GM19452 (cell line): ENCODE measurements around the gene MINDY4.
A peak's percentile ranks its signal among the peaks of the same experiment; 100 is the strongest.

Experiments used
- ATAC-seq: cut with Tn5 transposase; IDR thresholded peaks from one replicate; pipeline ENCODE4 v1.9.1; 2021; ENCODE audit not compliant: unreplicated experiment

Gene MINDY4

GRCh38 chr7:30926313-30926712, 155.1 kb downstream of the MINDY4 start:
- no peak for ATAC-seq

DNA sequence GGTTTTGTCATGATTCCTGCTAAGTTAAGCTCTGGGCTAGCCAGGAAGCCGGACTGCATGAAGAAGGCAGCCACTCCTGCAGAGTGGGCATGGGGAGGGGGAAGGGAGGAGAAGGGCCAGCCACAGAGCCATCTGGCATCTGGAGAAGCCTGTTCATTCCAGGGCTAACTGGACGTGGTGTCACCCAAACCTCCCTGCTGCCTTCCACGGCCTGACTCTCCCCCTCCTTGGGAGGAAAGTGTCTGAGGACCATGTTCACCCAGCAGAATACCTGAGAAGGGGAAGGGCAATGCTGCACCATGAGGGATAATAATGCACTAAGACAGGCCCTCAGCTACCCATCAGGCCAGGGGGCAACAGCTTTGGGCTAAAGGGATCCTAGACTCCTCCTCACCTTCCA, 155.8 kb downstream of the MINDY4 start:
- ATAC-seq: no peak

DNA sequence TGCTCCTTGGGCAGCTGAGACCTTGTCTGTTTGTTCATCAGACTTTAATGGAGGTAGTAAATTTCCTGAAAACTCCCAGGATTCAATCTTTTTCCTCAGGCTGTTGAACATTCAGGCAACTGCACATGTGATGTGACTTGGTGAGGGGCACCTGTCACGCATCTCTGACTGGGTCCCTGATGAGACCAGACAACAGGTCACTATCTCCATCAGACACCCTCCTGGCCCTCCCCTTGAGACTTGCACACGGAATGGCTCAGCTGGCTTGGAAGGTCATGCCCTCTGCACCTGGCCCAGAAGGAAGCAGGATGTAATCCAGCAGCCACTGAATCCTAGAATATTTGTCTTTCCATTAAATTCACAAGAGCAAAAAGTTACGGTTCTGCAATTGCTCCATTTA, 156.3 kb downstream of the MINDY4 start:
- no peak for ATAC-seq

GRCh38 chr7:30928254-30928872, 157.1 kb downstream of the MINDY4 start:
- ATAC-seq: no peak

GRCh38 chr7:30929686-30930085, 158.5 kb downstream of the MINDY4 start:
- ATAC-seq: no peak

- ATAC-seq: no peak
Observed at GRCh38 chr7:30930621-30931020, 159.4 kb downstream of the MINDY4 start.

DNA sequence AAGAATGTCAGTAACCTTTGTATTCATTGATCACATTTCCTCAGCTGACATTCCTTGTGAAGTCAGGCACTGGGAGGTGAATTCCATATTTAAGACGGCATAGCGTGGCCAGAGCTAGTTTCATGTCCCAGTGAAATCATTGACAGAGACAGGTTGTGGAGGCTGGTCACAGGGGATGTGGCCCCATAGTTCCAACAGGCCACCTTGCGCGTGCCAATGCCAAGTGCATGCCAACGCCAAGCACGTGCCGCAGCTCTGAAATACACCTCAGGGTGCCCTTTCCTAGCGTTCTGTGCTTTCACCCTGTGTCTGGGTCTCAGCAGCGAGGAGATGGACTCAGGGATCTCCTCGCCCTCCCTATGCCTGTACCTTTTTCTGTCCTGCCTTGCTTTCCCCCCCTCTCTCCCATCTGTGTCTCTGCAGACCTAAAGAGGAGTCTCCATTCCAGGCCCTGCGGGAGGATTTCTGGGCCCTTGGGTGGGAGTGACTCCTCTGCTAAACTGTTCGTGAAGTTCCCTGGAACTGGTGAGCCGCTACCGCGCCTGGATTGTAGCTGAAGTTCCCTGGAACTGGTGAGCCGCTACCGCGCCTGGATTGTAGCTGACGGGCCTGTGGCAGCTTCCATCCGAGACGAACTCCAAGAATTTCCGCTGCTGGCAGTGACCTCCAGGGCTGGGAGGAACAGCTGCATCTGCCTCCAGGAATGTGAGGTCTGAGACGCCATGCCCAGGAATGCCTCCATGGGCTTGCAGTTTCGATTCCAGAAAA, 160.1 kb downstream of the MINDY4 start:
- no peak for ATAC-seq

DNA sequence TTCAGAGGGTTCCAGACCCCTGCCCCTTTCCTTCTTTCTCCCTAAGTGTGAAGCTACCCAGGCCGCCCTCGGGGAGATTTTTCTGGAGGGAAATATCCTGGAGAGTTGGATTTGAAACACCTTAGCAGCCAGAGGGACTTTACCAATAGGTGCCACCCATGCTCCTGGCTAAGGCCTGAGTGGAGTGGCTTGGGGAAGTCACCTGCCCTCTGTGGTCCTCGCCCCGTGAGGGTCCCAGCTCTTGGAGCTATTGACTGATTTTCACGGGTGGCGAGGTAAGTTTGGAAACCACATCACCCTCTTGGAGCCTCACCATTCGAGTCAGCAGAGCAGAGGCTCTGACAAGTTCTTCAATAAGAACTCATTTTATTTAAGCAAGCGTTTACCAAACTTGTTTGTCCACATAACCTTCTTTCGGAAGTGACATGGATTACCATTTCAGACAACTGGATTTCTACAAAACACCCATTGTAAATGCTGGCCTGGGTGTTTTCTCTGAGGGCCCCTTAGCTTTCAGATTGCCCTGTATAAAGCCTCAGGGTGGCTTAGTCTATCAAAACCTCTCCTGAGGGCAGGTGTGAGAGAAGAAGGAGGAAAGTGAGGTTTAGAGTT, 160.8 kb downstream of the MINDY4 start:
- ATAC-seq: no peak

- ATAC-seq: no peak
Observed at GRCh38 chr7:30932562-30932961, 161.3 kb downstream of the MINDY4 start.

GRCh38 chr7:30933124-30933974, 162.1 kb downstream of the MINDY4 start:
- no peak for ATAC-seq

- ATAC-seq: no peak
Observed at GRCh38 chr7:30934225-30934624, 163.0 kb downstream of the MINDY4 start.

DNA sequence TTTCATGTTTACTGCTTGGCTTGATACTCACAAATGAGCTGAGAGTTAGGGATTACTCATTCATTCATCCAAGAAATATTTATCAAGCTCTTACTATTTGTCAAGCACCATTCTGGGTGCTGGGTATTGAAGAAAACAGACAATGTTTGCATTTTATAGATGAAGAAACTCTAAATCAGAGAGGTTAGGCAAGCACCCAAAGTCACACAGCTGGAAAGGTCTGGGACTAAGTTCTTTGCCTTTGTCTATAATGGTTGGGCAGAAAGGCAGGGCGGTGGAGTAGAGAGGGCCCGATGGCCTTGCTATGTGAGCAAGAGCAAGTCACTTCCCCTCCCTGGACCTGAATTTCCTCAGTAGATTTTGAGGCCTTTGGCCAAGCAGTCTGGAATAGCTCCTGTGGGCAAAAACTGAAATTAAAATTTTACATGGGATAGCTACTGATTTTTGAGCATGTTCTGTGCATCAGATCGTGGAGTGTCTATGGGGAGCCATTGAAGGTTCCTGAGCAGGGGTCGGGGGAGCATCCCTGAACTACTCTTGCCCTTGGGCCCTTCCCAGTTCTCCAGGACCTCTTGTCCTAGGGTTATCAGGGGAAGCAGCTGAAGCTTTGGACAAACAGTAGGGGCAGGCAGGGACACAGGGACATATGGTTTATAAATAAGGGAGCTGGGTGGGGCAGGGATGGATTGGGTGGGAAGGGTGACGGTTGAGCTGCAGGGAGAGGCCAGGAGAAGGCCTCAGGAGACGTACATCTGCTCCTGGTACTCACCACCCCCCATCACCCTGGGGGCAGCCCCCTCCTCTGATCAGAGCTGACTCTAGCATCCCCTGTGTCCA, 163.7 kb downstream of the MINDY4 start:
- ATAC-seq: no peak

GRCh38 chr7:30935569-30935877, 164.3 kb downstream of the MINDY4 start:
- no peak for ATAC-seq

GRCh38 chr7:30936650-30937245, 165.5 kb downstream of the MINDY4 start:
- ATAC-seq: no peak

GRCh38 chr7:30937416-30937815, 166.2 kb downstream of the MINDY4 start:
- ATAC-seq: no peak

DNA sequence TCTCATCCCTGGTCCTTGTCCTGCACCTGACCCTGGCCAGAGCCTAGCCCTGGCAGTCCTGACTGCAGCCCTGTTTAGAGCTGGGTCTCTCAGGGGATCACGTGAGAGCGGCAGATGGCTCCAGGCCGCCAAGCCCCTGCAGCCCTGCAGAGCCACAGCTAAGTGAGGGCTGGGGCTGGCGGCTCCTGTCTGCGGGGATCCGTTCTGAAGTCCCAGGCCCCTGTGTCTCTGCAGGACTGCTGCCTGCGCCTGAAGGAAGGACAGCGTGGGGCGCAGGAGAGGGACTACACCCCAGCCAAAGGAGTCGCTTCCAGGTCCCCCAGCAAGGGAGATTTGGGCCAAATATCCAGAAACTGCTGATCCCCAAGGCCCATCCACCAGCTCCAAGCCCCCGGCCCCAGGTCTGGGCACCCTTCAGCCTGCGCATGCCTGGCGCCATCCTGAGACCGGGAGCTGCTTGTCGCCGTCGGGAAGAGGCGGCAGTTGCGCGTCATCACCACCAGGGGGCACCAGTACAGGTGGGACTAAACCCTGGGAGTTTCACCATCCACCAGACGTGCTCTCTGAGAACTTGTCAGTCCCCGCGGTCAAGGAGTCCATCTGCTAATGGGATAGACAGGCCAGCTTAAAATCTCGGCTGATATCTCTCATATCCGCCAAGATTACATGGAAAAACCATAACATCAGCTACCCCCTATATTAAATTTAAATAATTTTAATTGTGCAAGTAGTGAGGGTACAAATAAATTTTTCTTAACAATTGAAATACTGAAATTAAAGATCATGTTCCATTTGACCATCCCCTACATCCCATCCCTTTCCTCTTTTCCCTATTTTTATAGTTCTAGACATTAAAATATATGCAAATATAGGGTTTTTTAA, 167.5 kb downstream of the MINDY4 start:
- ATAC-seq: peak; percentile 74

DNA sequence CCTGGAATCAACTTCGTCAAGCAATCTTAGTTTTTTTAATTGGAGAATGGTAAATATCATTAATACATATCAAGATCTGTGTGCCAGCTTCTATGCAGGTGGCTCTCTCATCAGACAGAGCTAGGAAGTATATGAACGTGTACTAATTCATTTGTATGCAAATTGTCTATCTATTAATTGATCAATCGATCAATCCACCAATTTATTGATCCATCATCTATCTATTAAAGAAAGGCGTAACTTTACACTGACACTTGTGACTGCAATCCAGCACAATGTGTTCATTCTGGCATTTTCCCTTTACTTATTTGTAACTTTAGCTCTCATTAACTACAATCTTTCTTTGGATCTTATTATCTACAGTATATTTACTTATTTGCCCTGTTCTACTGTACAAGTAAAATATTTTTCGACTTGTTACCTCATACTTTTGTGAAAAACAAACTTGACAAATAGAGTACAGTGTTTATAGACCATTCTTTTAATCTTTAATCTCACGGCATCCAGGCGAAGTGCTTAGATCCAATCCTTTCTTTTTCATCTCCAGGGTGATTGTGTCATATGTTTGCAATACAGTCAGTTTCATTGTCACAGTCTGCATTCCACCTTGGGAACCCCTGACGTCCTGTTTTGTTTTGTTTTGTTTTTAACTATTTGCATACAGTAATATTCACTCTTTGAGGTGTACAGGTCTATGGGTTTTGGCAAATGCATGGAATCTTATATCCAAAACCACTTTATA, 170.5 kb downstream of the MINDY4 start:
- no peak for ATAC-seq
